ENCODE measurements around the gene ALDH1A1.

ALDH1A1 gene

DNA sequence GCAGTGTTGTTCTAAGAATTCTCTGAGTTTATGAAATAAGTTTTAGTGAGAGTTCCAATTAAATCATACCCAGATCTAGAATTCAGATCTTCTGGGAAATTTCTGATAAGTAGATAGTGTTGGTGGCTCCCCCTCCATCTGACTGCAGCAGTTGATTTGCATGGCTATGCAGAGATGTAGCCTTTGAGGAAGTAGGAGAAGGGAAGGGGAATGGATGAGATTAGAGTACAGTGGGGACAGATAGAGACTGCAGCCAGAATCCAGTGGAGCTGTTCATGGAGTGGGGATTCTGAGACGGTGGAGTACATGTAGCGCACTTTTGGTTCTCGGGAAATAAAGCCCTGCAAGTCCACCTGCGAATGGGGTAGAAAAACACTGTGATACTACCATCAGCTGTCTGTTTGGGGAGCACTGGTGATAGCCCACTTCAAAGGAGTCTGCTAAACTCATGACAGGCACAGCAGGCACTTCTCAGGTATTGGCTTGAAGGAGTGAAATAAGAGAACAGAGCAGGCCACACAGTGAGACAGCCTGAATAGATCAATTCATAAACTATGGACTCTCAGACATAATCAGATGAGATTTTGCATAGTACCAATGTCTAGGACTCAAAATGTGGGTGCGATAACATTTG lies 96.8 kb downstream of the ALDH1A1 start:
- Mint-ChIP-seq H3K27ac (no peak overlapping the region), H3K36me3 (no peaks in the 10 kb centered on the region), H3K9me3 (no peaks in the 10 kb centered on the region), H3K4me3 (no peak overlapping the region), H3K4me1 (no peaks in the 10 kb centered on the region)
- no peak for DNase-seq (ENCODE audit: low spot score in 2 of 2)
- no peak for ATAC-seq

DNA sequence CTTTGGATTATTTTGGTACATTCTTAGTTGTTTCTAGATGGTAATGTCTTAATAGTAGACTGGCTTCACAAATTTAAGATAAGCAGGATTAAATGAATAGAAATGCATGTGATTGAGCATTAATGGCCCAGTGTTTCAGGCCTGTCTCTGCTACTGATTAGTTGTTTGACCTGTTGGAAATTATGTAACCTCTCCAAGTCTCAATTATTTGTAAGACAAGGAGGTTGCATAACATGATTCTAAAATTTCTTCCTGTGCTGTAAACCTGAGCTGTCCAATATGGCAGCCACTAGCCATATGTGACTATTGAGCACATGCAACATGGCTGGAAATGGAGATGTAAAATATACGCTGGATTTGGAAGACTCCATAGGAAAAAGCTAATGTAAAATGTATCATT lies 97.5 kb downstream of the ALDH1A1 start:
- DNase-seq (ENCODE audit: low spot score in 2 of 2) = no peak
- no peak for ATAC-seq
- Mint-ChIP-seq H3K27ac (no peak overlapping the region), H3K4me1 (no peaks in the 10 kb centered on the region), H3K4me3 (no peak overlapping the region), H3K36me3 (no peaks in the 10 kb centered on the region), H3K9me3 (no peaks in the 10 kb centered on the region)
